Stimulated activated CD8-positive, alpha-beta memory T cell treated with anti-CD3 and anti-CD28 coated beads, Interleukin-4, amount 100 ng/mL, for 1 hour (primary cell): Measurements from ENCODE around the gene TCAF1.

Experiments used
- DNase-seq, 2 donors: peaks; one replicate each; pipeline ENCODE4 v3.0.0-alpha.2; 2020; ENCODE audit warnings: low read depth in 2 of 2, low spot score in 1 of 2

TCAF1 gene

GRCh38 chr7:143901668-143902331, at the start of gene TCAF1:
Gene TCAF1, minus strand, starts transcription at chr7:143902176. Its CDS starts 25,568 bp downstream, at chr7:143876608.
- DNase-seq = peak; percentile 76 to 79

GRCh38 chr7:143948733-143949132, 46.8 kb upstream of the TCAF1 start:
- DNase-seq = no peak

- DNase-seq = no peak
These were observed 45.1 kb upstream of the TCAF1 start for GRCh38 chr7:143947111-143947510.

- no peak for DNase-seq
These were observed 43.4 kb upstream of the TCAF1 start for GRCh38 chr7:143945423-143945822.

GRCh38 chr7:143938379-143939243, 36.6 kb upstream of the TCAF1 start:
- DNase-seq = no peak

GRCh38 chr7:143936087-143937009, 34.4 kb upstream of the TCAF1 start:
- DNase-seq = no peak

- no peak for DNase-seq
These were observed 32.8 kb upstream of the TCAF1 start, which contains the start of gene OR2F2 for GRCh38 chr7:143934526-143935325. Gene OR2F2, plus strand, starts transcription at chr7:143935233. Its CDS starts 0 bp downstream, at chr7:143935233.

GRCh38 chr7:143931739-143932138, 29.8 kb upstream of the TCAF1 start:
- DNase-seq = no peak

GRCh38 chr7:143929224-143929920, 27.4 kb upstream of the TCAF1 start:
- DNase-seq = no peak

- DNase-seq = no peak
These were observed 22.9 kb upstream of the TCAF1 start for GRCh38 chr7:143924851-143925250.

- no peak for DNase-seq
These were observed 13.1 kb upstream of the TCAF1 start for GRCh38 chr7:143914938-143915652.

GRCh38 chr7:143913945-143914615, 12.1 kb upstream of the TCAF1 start:
- DNase-seq = no peak

- DNase-seq = no peak
These were observed 8.7 kb upstream of the TCAF1 start for GRCh38 chr7:143910473-143911248.

GRCh38 chr7:143909863-143910262, 7.9 kb upstream of the TCAF1 start:
- DNase-seq = no peak

GRCh38 chr7:143908120-143908519, 6.1 kb upstream of the TCAF1 start:
- DNase-seq = no peak

- no peak for DNase-seq
These were observed 4.9 kb upstream of the TCAF1 start for GRCh38 chr7:143906895-143907294.

- no peak for DNase-seq
These were observed 4.2 kb upstream of the TCAF1 start for GRCh38 chr7:143906151-143906550.

GRCh38 chr7:143905509-143905908, 3.5 kb upstream of the TCAF1 start:
- no peak for DNase-seq
